Measurements from ENCODE around the gene VAMP2. TPM values are rescaled to one million over a fixed set of nuclear protein-coding genes. Genes with fewer than 3 reads are reported as not detected.

The VAMP2 gene
- total and polyA plus RNA-seq, 9 of the 15 experiments (the other 6 are each of a cell fraction or from before 2014, with no cell fraction given) = 2.3 to 31.8 (median 6.0) TPM

DNA sequence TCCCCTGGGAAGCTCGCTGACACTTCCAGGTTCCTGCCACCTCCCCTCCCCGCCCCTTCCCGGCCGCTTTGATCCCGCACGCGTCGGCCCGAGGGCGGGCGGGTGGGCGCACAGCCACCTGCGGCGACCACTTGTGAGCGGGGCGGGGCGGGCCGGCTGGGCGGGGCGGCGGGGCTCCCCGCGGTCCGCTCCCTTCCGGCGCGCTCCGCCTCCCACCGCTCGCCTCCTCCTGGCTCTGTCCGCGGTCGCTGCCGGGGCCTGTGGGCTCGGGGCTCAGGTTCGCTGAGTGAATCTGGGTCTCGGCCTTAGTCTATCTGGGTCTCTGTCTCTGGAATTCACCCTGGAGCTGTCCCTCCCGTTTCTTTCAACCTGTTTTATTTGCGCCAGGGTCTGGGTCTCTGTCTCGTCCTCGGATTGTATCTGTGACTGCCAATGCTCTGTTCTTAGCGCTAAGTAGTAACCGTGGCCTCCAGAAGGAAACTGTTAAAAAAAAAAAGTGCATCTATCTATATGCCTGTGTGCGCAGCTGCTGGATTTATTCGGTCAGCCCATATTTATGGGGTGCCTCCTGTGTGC is 36.2 kb downstream of the VAMP2 start:
- intact Hi-C loops (cut with micrococcal nuclease) = loop anchor here (10.0 kb wide), 1 partner anchor 292 kb away; the partner anchor contains the start of gene KDM6B
- DNase-seq (ENCODE audit: extremely low read depth in 1 of 4, low spot score in 3 of 4) (peak; percentile 66 to 74 (median 70)), FAIRE-seq (peak; percentile 48), ATAC-seq (peak; percentile 45)
- Histone ChIP-seq H3K9me3 (replicated peaks; ENCODE audit: control insufficient read depth, insufficient read depth, low read depth, low read length) (no peaks in the 10 kb centered on the region), H3K4me1 (replicated peaks in 1 of 2; ENCODE audit: control insufficient read depth in 2 of 2, insufficient read depth in 2 of 2, low read length in 2 of 2) (peaks cover 22 to 60% of the 10 kb centered on the region in 2 experiments), H3K79me2 (ENCODE audit: control insufficient read depth, insufficient read depth, low read length) (no peaks in the 10 kb centered on the region), H3K9ac (ENCODE audit: insufficient read depth in 1 of 2, low read depth in 2 of 2, low read length in 2 of 2) (peak overlapping the region; percentile 57 to 92), H3K4me3 (peak overlapping the region; percentile 73), H3K4me2 (ENCODE audit: insufficient read depth, low read length) (peak overlapping the region; percentile 87), H3K36me3 (ENCODE audit: control insufficient read depth, insufficient read depth, low read length) (no peaks in the 10 kb centered on the region), H2AFZ (ENCODE audit: low read depth, low read length) (peak overlapping the region; percentile 91), H3K9me1 (ENCODE audit: control insufficient read depth, insufficient read depth, low read length) (no peaks in the 10 kb centered on the region), H3K27ac (ENCODE audit: extremely low read depth, low read depth, low read length) (peak overlapping the region; percentile 34; the same call in 1 of the 3 replicates), H4K20me1 (replicated peaks; ENCODE audit: control insufficient read depth, insufficient read depth, low read length) (no peaks in the 10 kb centered on the region; the same call in 1 of the 2 replicates), H3K27me3 (ENCODE audit: control insufficient read depth in 2 of 2, insufficient read depth in 2 of 2, low read length in 2 of 2) (0 out of 5 replicates have a peak, but pooled peaks cover 0 to 9% of the 10 kb centered on the region in 2 experiments)
- 0% methylated on average over 5 of the region's 45 CpGs for WGBS (ENCODE audit: insufficient coverage, low coverage, missing lambda C conversion rate)
- POLR2A ChIA-PET = interaction anchor here (0.8 to 1.7 kb wide), 5 partner anchors 8 to 47 kb away, joined by 3 to 10 read pairs (median 4); partner anchors contain the start of gene ALOX12B
- in situ Hi-C loops (cut with MboI) = no loop called here
- CTCF ChIA-PET (ENCODE audit: low intra/inter-chr PET ratio) = no interaction called here
- BruUV-seq (replicated peaks) = no TSS peak
- TF ChIP-seq RBFOX2 (IDR thresholded peaks at IDR 0.05; ENCODE audit: low read depth, low read length) (peak; percentile 43; the same call in 1 of the 2 replicates), SIN3A (IDR thresholded peaks at IDR 0.05; ENCODE audit: borderline replicate concordance in 2 of 2, control insufficient read depth in 1 of 2, low read depth in 2 of 2, low read length in 2 of 2) (no peak), ZNF717 (CRISPR knock-in tag; IDR thresholded peaks at IDR 0.05) (no peak), DACH1 (IDR thresholded peaks at IDR 0.05; ENCODE audit: partially characterized antibody) (no peak)
- TF ChIP-seq, protein P1, sequence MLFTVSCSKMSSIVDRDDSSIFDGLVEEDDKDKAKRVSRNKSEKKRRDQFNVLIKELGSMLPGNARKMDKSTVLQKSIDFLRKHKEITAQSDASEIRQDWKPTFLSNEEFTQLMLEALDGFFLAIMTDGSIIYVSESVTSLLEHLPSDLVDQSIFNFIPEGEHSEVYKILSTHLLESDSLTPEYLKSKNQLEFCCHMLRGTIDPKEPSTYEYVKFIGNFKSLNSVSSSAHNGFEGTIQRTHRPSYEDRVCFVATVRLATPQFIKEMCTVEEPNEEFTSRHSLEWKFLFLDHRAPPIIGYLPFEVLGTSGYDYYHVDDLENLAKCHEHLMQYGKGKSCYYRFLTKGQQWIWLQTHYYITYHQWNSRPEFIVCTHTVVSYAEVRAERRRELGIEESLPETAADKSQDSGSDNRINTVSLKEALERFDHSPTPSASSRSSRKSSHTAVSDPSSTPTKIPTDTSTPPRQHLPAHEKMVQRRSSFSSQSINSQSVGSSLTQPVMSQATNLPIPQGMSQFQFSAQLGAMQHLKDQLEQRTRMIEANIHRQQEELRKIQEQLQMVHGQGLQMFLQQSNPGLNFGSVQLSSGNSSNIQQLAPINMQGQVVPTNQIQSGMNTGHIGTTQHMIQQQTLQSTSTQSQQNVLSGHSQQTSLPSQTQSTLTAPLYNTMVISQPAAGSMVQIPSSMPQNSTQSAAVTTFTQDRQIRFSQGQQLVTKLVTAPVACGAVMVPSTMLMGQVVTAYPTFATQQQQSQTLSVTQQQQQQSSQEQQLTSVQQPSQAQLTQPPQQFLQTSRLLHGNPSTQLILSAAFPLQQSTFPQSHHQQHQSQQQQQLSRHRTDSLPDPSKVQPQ (CRISPR knock-in tag; IDR thresholded peaks at IDR 0.05; ENCODE audit: borderline replicate concordance) = no peak
- TF ChIP-seq, protein P2, sequence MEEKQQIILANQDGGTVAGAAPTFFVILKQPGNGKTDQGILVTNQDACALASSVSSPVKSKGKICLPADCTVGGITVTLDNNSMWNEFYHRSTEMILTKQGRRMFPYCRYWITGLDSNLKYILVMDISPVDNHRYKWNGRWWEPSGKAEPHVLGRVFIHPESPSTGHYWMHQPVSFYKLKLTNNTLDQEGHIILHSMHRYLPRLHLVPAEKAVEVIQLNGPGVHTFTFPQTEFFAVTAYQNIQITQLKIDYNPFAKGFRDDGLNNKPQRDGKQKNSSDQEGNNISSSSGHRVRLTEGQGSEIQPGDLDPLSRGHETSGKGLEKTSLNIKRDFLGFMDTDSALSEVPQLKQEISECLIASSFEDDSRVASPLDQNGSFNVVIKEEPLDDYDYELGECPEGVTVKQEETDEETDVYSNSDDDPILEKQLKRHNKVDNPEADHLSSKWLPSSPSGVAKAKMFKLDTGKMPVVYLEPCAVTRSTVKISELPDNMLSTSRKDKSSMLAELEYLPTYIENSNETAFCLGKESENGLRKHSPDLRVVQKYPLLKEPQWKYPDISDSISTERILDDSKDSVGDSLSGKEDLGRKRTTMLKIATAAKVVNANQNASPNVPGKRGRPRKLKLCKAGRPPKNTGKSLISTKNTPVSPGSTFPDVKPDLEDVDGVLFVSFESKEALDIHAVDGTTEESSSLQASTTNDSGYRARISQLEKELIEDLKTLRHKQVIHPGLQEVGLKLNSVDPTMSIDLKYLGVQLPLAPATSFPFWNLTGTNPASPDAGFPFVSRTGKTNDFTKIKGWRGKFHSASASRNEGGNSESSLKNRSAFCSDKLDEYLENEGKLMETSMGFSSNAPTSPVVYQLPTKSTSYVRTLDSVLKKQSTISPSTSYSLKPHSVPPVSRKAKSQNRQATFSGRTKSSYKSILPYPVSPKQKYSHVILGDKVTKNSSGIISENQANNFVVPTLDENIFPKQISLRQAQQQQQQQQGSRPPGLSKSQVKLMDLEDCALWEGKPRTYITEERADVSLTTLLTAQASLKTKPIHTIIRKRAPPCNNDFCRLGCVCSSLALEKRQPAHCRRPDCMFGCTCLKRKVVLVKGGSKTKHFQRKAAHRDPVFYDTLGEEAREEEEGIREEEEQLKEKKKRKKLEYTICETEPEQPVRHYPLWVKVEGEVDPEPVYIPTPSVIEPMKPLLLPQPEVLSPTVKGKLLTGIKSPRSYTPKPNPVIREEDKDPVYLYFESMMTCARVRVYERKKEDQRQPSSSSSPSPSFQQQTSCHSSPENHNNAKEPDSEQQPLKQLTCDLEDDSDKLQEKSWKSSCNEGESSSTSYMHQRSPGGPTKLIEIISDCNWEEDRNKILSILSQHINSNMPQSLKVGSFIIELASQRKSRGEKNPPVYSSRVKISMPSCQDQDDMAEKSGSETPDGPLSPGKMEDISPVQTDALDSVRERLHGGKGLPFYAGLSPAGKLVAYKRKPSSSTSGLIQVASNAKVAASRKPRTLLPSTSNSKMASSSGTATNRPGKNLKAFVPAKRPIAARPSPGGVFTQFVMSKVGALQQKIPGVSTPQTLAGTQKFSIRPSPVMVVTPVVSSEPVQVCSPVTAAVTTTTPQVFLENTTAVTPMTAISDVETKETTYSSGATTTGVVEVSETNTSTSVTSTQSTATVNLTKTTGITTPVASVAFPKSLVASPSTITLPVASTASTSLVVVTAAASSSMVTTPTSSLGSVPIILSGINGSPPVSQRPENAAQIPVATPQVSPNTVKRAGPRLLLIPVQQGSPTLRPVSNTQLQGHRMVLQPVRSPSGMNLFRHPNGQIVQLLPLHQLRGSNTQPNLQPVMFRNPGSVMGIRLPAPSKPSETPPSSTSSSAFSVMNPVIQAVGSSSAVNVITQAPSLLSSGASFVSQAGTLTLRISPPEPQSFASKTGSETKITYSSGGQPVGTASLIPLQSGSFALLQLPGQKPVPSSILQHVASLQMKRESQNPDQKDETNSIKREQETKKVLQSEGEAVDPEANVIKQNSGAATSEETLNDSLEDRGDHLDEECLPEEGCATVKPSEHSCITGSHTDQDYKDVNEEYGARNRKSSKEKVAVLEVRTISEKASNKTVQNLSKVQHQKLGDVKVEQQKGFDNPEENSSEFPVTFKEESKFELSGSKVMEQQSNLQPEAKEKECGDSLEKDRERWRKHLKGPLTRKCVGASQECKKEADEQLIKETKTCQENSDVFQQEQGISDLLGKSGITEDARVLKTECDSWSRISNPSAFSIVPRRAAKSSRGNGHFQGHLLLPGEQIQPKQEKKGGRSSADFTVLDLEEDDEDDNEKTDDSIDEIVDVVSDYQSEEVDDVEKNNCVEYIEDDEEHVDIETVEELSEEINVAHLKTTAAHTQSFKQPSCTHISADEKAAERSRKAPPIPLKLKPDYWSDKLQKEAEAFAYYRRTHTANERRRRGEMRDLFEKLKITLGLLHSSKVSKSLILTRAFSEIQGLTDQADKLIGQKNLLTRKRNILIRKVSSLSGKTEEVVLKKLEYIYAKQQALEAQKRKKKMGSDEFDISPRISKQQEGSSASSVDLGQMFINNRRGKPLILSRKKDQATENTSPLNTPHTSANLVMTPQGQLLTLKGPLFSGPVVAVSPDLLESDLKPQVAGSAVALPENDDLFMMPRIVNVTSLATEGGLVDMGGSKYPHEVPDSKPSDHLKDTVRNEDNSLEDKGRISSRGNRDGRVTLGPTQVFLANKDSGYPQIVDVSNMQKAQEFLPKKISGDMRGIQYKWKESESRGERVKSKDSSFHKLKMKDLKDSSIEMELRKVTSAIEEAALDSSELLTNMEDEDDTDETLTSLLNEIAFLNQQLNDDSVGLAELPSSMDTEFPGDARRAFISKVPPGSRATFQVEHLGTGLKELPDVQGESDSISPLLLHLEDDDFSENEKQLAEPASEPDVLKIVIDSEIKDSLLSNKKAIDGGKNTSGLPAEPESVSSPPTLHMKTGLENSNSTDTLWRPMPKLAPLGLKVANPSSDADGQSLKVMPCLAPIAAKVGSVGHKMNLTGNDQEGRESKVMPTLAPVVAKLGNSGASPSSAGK (IDR thresholded peaks at IDR 0.05) = no peak
